Right atrium auricular region (tissue), 2 donors: ENCODE data around the gene GARNL3. TPM values are rescaled to one million over a fixed set of nuclear protein-coding genes. Genes with fewer than 3 reads are reported as not detected.

Experiments
- DNase-seq: peaks from one replicate; pipeline ENCODE4 v3.0.0-alpha.2; 2019; ENCODE audit warnings: low spot score
- H3K27ac ChIP-seq, 2 donors: fragments of 200-600 bp; sonication (generic); 1 replicate in 1 of 2; 2 replicates in 1 of 2; pipeline ENCODE4 v1.5.1; 2016 to 2019
- H3K27me3 ChIP-seq, 2 donors: fragments of 200-600 bp; sonication (generic); one replicate each; pipeline versions ENCODE4 v1.5.1 to v1.6.0; 2017 to 2019
- H3K36me3 ChIP-seq: fragments of 200-600 bp; sonication (generic); one replicate; pipeline ENCODE4 v1.5.1; 2016
- H3K4me1 ChIP-seq, 2 donors: fragments of 200-600 bp; sonication (generic); one replicate each; pipeline versions ENCODE4 v1.5.1 to v1.6.0; 2017 to 2019
- H3K4me3 ChIP-seq, 2 donors: fragments of 200-600 bp; sonication (generic); 1 replicate in 1 of 2; 2 replicates in 1 of 2; pipeline ENCODE4 v1.5.1; 2017 to 2019; ENCODE audit warnings: mild to moderate bottlenecking in 1 of 2, moderate library complexity in 1 of 2
- H3K9me3 ChIP-seq, 2 donors: fragments of 200-600 bp; sonication (generic); one replicate each; pipeline ENCODE4 v1.5.1; 2019
- CTCF ChIP-seq, 2 donors: fragments of 200-600 bp; sonication (generic); IDR thresholded peaks; one replicate each; pipeline ENCODE4 v1.5.1; 2019; ENCODE audit warnings: antibody characterized with exemption in 2 of 2
- total RNA-seq, 2 donors: library from RNA; depleted of rRNA; stranded (reverse); fragments of >200 nt; gene quantifications; one replicate each; pipeline ENCODE4 v1.1.0, GENCODE V29; 2016

GARNL3 gene
- total RNA-seq, 2 donors from 2014 or later: 8.9 to 17.7 TPM

- H3K27ac ChIP-seq: no peak overlapping the region
- H3K4me3 ChIP-seq: no peak overlapping the region
- no peaks in the 10 kb centered on the region for H3K4me1 ChIP-seq
- H3K27me3 ChIP-seq: no peaks in the 10 kb centered on the region
- TF ChIP-seq CTCF (IDR thresholded peaks at IDR 0.05): no peak
- no peak for DNase-seq
- H3K36me3 ChIP-seq: peaks cover 97% of the 10 kb centered on the region
- H3K9me3 ChIP-seq: no peaks in the 10 kb centered on the region
Observed at GRCh38 chr9:127437497-127438264, 173.1 kb downstream of the GARNL3 start.

GRCh38 chr9:127438394-127438793, 173.8 kb downstream of the GARNL3 start:
- Histone ChIP-seq H3K27ac (no peak overlapping the region), H3K4me1 (no peaks in the 10 kb centered on the region), H3K36me3 (peaks cover 97% of the 10 kb centered on the region), H3K9me3 (no peaks in the 10 kb centered on the region), H3K27me3 (no peaks in the 10 kb centered on the region), H3K4me3 (no peak overlapping the region)
- no peak for TF ChIP-seq CTCF (IDR thresholded peaks at IDR 0.05)
- no peak for DNase-seq

Other genes with a start within 250 kb of the GARNL3 start
- gene ANGPTL2, start 142.1 kb upstream of the GARNL3 start, total RNA-seq: 10 to 100 TPM; 42.8 to 55.8 TPM
- gene SLC2A8, start 132.4 kb downstream of the GARNL3 start, total RNA-seq: 10 to 100 TPM; 19.2 to 19.8 TPM
- 1 to 10 TPM; 5.7 TPM for gene ZNF79, start 159.6 kb downstream of the GARNL3 start, total RNA-seq
- gene RPL12, start 186.6 kb downstream of the GARNL3 start, total RNA-seq: 1,000 to 10,000 TPM in 1 of 2 donors, 100 to 1,000 TPM in 1; 623 to 1,266 TPM
- 10 to 100 TPM; 12.0 to 23.1 TPM for gene LRSAM1, start 186.7 kb downstream of the GARNL3 start, total RNA-seq